Ishikawa (cell line): ENCODE results near the gene FAM219A.

Experiments
- CREB1 ChIP-seq: IDR thresholded peaks from 2 replicates; pipeline ENCODE4 v1.6.1; 2012; ENCODE audit warnings: low read depth
- MAX ChIP-seq: IDR thresholded peaks from 2 replicates; pipeline ENCODE4 v1.6.1; 2012
- RAD21 ChIP-seq: IDR thresholded peaks from 2 replicates; pipeline ENCODE4 v1.6.1; 2012; ENCODE audit warnings: low read depth
- REST ChIP-seq: IDR thresholded peaks from 2 replicates; pipeline ENCODE4 v1.6.1; 2012; ENCODE audit warnings: low read depth, mild to moderate bottlenecking
- YY1 ChIP-seq: IDR thresholded peaks from 2 replicates; pipeline ENCODE4 v1.6.1; 2012; ENCODE audit warnings: low read depth

- TF ChIP-seq RAD21 (no peak), REST (no peak), CREB1 (no peak), YY1 (no peak), MAX (no peak)
Measured at GRCh38 chr9:34380034-34380510, 78.3 kb downstream of the FAM219A start.
